ENCODE data around the gene MAN2B2. TPM values are rescaled to one million over a fixed set of nuclear protein-coding genes. Genes with fewer than 3 reads are reported as not detected.

The MAN2B2 gene
- total RNA-seq, 1 experiment from 2014 or later: 5.9 TPM

DNA sequence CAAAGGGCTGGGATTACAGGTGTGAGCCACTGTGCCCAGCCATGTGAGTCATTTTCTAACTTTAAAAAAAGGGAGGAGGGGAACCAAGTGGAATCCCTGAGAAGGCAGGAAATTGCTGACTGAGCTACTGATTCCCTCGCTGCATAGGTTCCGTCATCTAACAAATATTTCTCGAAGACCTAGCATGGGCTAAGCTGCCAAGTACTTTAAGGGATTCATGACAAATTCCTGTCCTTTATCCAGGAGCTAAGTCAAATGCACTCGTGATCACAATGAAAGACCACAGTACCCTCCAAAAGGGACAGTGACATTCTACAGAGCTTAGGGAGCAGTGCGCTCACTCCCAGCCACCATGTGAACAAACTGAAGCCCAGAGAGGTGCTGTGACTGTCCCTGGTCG is 33.2 kb upstream of the MAN2B2 start:
- H3K27me3 ChIP-seq (ENCODE audit: insufficient read depth, low read length): no peaks in the 10 kb centered on the region
- H3K79me2 ChIP-seq (ENCODE audit: insufficient read depth, low read length): no peaks in the 10 kb centered on the region
- H3K56ac ChIP-seq (ENCODE audit: insufficient read length, low read depth, low read length): no peak overlapping the region
- no peak overlapping the region for H4K5ac ChIP-seq (ENCODE audit: insufficient read length, low read depth, low read length)
- H3K27ac ChIP-seq (ENCODE audit: insufficient read length, low read depth, low read length): no peak overlapping the region
- H3K14ac ChIP-seq (ENCODE audit: insufficient read depth, low read length): no peak overlapping the region
- no peak overlapping the region for H3K4ac ChIP-seq (ENCODE audit: low read depth, low read length)
- no peaks in the 10 kb centered on the region for H3K9me3 ChIP-seq (ENCODE audit: control insufficient read depth, low read depth, low read length)
- H3K4me2 ChIP-seq (ENCODE audit: insufficient read depth, insufficient read length, low read length): no peak overlapping the region
- H2AFZ ChIP-seq (ENCODE audit: low read length): no peak overlapping the region
- H3K23me2 ChIP-seq (ENCODE audit: insufficient read length, low read depth, low read length, poor library complexity, severe bottlenecking): no peaks in the 10 kb centered on the region
- no peak overlapping the region; a peak in 1 of 7 replicates for H3K27ac Mint-ChIP-seq
- H2BK20ac ChIP-seq (ENCODE audit: low read depth, low read length, poor library complexity, severe bottlenecking): no peak overlapping the region
- WGBS (ENCODE audit: extremely low coverage, insufficient read length, low lambda C conversion rate): no CpG with 5 or more reads among the region's 6 CpGs
- H3K79me1 ChIP-seq (ENCODE audit: insufficient read depth, low read depth, low read length, poor library complexity, severe bottlenecking): no peaks in the 10 kb centered on the region
- TF ChIP-seq CTCF (conservative IDR thresholded peaks at IDR 0.05): no peak
- no peak overlapping the region for H3K4me3 Mint-ChIP-seq
- H2BK120ac ChIP-seq (ENCODE audit: low read depth, low read length, poor library complexity, severe bottlenecking): no peak overlapping the region
- H3K9ac ChIP-seq (ENCODE audit: extremely low read depth, insufficient read length, low read length): no peak overlapping the region
- no peaks in the 10 kb centered on the region; a peak in 1 of 5 replicates for H3K9me3 Mint-ChIP-seq
- H2BK12ac ChIP-seq (ENCODE audit: insufficient read length, low read depth, low read length): no peak overlapping the region
- no peaks in the 10 kb centered on the region for H4K20me1 ChIP-seq (ENCODE audit: control insufficient read depth, insufficient read depth, insufficient read length)
- no peak for DNase-seq
- H3K36me3 Mint-ChIP-seq (ENCODE audit: insufficient read depth in 1 of 3, low read depth in 3 of 3): no peaks in the 10 kb centered on the region; a peak in 1 of 7 replicates
- H4K91ac ChIP-seq (ENCODE audit: insufficient read length, low read depth, low read length): no peak overlapping the region
- H3T11ph ChIP-seq (ENCODE audit: low read length): no peak overlapping the region
- H3K27me3 Mint-ChIP-seq (ENCODE audit: low read depth): peaks cover 46% of the 10 kb centered on the region
- H4K8ac ChIP-seq (replicated peaks; ENCODE audit: insufficient read length, low read depth, low read length): no peak overlapping the region
- H3K4me1 ChIP-seq (ENCODE audit: insufficient read depth, low read length): no peaks in the 10 kb centered on the region
- no peak overlapping the region for H2BK15ac ChIP-seq (ENCODE audit: low read depth, low read length)
- peaks cover 0 to 2% of the 10 kb centered on the region in 2 experiments; a peak in 2 of 4 replicates for H3K4me1 Mint-ChIP-seq
- no peak overlapping the region for H2BK5ac ChIP-seq (ENCODE audit: insufficient read length, low read length)
- no peak overlapping the region for H3K23ac ChIP-seq (ENCODE audit: insufficient read length, low read depth, low read length)
- no peak overlapping the region for H3K18ac ChIP-seq (ENCODE audit: insufficient read length, low read depth, low read length)
- H2AK5ac ChIP-seq (ENCODE audit: insufficient read length, low read length): no peak overlapping the region

All from H9 (cell line).